GM19023 (cell line): ENCODE results near the gene HOXD8.

Experiments used
- ATAC-seq: cut with Tn5 transposase; IDR thresholded peaks from one replicate; pipeline ENCODE4 v1.9.1; 2021; ENCODE audit warnings: mild to moderate bottlenecking, moderate library complexity; ENCODE audit not compliant: unreplicated experiment

HOXD8 gene

DNA sequence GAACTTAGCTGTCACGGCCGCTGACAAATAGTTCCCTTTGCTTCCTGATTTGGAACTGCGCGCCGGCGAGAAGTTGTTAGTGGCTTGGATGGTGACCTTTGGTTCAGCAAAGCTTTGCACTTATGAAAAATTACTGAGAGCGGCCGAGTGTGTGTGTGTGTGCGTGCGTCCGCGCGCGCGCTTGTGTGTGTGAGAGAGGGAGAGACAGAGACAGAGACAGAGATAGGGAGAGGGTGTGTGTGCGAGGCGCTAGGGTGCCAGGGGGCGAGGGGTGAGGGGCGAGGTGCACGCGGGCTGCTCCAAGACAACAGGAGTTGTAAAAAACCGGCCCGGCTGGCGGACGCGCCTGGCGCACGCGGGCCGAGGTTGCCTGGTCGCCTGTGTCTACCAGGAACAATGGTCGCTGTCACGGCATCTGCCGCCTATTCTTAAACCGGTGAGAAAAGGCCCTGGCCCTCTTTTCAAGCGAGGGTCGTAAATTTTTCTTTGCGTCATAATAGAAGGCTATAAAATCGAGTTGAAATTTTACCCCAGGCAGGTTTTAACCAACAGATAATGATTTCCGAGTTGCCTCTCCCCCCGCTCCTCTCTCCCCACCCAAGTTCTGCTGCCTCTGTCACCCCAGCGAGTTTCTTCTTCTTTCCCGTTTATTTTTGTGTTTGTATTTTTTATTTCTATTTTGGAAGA lies 28.1 kb downstream of the HOXD8 start:
- ATAC-seq: no peak

DNA sequence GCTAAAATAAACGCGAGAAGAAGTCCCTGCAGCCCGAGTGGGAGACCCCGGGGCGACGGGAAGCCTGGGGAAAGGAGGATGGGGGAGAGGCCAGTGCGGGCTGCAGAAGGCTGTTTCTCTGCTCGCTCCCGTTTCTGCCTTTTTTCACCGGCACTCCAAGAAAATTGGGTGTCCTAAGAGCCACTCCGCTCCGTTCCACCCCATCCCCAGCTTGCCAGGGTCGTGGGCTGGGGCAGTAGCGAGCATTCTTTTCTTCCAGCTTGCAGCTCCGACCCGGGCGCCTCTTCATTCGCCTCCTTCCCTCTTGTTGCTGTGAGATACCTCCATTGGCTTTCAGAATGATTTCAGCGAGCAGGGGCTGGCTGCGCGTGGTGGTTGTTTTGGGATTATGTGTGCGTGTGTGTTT lies 28.7 kb downstream of the HOXD8 start:
- no peak for ATAC-seq

GRCh38 chr2:176158855-176159662 lies 29.6 kb downstream of the HOXD8 start:
- ATAC-seq: no peak

DNA sequence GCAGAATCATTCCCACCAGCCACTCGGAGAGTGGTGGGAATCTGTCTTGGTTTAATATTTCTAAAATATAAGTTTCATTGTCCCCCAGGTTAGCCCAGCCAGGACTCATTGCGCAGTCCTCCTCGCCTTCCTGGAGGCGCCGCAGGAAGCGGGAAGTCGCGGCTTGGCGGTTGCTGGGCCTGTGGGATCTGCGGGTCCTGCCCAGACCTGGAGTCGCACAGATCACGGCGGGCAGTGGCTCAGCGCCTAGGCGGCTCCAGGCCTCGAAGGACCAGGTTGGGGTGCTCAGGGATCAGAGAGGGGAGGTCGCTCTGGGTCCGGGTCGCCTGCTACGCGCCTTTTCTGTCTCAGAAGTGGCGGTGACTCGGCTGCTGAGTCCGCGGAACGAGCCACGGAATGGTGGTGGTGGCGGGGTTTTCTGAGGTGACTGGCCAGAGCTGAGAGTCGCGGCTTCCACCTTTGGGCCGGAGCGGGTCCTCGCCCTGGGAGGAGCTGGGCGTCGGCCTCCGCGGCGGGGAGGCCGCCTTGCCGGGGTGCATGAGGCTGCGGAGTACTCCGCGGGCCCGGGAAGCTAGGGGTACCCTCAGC lies 30.3 kb downstream of the HOXD8 start:
- ATAC-seq: no peak

- ATAC-seq: no peak
Observed at GRCh38 chr2:176160251-176160985, 30.9 kb downstream of the HOXD8 start.

- ATAC-seq: no peak
Observed at GRCh38 chr2:176160986-176161824, 31.7 kb downstream of the HOXD8 start.

DNA sequence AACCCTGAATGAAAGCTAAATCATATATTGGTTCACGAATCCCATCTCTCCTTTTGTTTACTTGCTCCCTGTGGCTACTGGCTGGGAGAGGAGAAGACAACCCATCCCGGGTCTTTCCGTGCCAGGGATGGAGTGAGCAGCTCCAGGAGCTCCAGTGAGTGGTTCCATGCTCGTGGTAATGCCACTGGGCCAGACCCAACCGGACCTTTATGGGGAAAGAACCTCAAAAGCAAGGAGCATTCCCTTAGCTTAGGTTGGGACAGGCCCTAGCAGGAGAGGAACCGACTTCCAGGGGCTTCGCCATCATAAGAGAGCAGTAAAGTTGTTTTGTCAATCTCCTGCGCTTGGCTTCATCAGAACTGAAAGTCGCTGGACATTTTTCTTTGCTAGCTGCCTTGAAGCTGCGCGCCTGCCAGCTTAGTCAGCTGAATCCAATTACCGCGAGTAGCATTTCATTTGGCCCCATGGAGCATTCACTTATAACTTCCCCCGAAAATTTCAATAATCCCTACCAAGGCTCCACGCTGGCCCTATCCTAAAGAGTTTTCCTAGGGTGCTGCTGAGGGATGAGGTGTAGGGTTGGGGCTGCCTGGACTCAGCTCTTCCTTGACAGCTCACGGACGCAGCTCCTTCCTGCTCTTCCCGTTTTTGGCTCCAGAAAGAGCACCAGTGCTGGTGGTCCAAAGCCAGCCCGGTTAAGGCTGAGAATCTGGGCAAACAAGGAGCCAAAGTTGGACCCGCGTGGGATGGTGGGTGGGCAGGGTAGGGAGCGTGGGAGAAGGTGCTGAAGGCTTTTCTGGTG lies 32.5 kb downstream of the HOXD8 start:
- ATAC-seq: no peak

- ATAC-seq: no peak
Observed at GRCh38 chr2:176162911-176163671, 33.6 kb downstream of the HOXD8 start.

GRCh38 chr2:176163672-176164056 lies 34.2 kb downstream of the HOXD8 start:
- ATAC-seq: no peak

GRCh38 chr2:176164201-176164600 lies 34.7 kb downstream of the HOXD8 start:
- no peak for ATAC-seq

DNA sequence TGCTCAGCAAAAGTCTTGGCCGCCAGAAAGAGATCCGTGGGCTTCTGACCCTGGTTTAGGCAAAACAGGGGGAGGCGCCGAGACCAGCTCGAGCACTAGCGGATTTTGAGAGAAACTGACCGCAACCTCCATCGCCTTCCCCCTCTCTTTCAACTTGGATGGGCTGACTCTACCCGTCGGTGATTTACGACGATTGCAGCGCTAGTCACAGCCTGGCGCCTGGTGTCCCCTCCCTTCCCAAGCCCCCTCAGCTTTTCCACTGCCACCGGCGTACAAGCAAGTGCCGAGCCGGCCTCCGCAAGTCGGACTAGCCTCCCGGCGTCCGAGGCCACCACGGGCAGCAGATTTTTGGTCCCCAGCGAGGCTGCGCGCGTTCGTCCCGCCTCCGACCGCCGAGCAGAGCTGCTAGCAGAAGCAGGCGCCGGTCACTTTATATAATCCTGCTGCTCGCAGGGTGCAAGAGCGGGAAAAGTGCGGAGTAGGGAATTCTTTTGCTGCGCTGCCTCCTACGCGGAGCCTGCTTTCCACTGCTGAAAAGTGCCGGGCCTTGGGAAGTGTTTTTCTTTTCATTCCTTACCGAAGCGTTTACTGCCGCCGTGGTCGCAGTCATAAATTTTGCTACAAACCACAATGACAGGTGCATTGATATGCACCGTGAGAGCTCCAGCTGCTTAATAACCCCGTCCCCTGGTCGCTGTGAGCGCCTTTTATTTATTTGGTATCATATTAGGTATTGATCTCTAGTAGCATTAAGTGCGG lies 35.3 kb downstream of the HOXD8 start:
- ATAC-seq: no peak

GRCh38 chr2:176165370-176166050 lies 36.0 kb downstream of the HOXD8 start:
- ATAC-seq: no peak

DNA sequence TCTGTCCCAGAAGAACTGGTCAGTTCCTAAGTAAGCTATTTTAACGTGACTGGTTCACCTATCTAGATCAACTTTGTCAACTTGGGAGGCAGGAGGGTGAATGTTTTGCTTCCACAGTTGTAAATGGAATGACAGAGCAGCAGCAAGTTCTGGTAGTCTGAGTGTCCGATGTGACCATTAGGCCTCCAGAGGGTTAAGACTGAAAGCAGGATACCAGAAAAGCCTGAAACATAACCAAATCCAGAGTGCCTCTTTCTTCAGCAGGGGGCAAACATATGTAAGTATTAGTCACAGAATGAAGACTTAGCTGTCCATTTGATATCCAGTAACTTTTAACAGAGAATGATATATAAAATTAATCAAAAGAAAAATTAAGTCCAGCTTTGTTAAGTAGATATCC lies 36.8 kb downstream of the HOXD8 start:
- no peak for ATAC-seq

DNA sequence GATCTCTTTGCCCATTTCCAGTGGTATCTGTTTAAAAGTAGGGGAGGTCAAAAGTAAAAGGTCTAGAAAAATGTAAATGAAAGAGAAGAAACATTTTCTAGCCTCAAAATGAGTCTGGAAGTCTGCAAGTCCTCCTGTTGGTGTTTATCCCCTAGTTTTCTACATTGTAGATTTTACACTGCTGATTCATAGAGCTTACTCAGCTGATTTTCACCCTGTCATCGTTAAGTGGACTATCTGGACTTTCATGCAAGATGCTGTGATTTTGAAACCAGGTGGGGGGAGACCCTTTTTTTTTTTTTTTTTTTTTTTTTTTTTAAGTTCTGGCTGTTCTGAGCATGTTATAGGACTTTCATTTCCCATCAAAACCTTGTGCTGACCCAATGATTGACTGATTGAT lies 37.9 kb downstream of the HOXD8 start:
- no peak for ATAC-seq

DNA sequence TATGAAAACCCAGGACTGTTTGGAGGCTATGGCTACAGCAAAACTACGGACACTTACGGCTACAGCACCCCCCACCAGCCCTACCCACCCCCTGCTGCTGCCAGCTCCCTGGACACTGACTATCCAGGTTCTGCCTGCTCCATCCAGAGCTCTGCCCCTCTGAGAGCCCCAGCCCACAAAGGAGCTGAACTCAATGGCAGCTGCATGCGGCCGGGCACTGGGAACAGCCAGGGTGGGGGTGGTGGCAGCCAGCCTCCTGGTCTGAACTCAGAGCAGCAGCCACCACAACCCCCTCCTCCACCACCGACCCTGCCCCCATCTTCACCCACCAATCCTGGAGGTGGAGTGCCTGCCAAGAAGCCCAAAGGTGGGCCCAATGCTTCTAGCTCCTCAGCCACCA lies 39.7 kb downstream of the HOXD8 start:
- ATAC-seq: no peak

- ATAC-seq: no peak
Observed at GRCh38 chr2:176169711-176170110, 40.2 kb downstream of the HOXD8 start.

DNA sequence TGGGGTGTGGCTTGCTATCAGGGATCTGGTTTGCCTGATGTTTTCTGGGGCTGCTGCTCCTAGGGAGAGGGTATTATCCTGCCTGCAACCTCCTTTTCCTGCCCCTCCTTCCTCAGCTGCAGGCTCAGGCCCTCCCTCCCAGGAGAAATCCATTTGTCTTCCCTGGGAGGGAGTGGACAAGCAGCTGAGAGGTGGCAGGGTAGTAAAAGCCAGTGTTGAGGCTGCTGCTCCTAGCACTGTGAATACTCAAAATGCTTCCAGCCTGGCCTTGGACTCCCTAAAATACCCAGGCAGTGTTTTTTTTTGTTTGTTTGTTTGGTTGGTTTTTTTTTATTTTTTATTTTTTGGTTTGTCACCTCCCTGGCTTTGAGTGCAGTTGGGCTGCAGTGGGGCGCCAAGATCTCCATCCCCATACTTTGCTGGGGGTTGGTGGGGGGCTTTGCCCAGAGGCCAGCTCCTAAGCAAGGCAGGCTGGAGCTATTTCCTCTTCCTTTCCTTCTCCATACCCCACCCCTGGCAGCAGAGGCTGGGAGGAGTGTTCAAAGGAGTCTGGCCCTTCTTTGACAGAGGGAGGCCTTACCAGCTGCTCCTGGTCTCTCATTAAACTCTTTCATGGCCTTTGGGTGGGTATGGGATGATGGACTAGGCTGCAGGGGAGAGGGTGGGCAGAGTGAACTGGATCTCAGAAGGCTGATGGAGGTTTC lies 41.2 kb downstream of the HOXD8 start:
- no peak for ATAC-seq
